ENCODE results near the gene XCL1.
"Not testable (repeated sequence)": the region's sequence is repeated elsewhere in the genome, so short reads cannot be mapped to it uniquely, and the experiment has no call there.

Gene XCL1

DNA sequence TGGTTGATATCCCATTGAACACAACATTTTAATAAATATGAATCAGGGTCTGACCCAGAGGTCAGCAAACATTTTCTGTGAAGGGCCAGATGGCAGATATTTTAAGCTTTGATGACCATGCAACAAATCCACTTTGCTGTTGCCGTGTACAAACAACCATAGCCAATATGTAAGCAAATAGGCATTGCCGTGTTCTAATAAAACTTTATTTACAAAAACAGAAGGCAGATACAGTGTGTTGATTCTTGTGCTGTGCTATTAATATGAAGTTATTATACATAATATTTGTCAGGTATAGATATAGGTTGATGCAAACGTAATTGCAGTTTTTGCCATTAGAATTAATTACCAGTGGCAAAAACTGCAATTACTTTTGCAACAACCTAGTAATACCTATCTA is 8.8 kb upstream of the XCL1 start:
- no peak for DNase-seq (ENCODE audit: low spot score)

DNA sequence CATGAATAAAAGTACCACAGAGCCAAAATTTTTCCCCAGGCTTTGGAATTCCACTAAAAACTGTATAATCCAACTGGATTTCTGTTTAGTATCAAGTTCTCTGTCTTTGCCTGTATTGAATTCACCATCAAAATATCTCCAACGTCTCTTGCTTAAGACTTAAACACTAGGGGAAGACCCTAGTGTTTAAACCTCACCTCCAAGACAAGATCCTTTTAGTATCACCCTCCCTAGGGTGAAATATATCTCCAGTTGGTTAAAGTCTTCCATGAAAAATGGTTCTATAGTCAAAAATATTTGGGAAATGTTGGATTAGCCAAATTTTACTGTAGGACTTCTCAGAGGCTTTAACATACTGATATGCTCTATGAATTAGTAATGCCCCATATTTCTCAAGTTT is 8.1 kb upstream of the XCL1 start:
- no peak for DNase-seq (ENCODE audit: low spot score)

DNA sequence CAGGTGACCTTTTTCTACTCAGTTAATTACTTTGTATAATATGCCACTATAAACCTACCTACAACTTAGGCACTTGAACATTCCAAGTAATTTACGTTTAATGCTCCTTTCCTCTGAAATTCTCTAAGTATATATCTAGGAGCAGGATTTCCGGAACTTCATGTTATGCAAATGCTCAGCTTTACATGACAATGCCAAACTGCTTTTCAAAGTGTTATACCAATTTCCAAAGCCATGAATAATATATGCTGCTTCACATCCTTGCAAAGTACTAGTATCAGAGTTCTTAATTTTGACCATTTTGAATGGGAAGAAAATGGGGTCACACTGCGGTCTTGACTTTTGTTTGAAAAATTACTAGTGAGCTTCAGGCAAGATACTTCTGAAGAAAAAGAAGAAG is 5.8 kb upstream of the XCL1 start:
- DNase-seq (ENCODE audit: low spot score), result no peak

DNA sequence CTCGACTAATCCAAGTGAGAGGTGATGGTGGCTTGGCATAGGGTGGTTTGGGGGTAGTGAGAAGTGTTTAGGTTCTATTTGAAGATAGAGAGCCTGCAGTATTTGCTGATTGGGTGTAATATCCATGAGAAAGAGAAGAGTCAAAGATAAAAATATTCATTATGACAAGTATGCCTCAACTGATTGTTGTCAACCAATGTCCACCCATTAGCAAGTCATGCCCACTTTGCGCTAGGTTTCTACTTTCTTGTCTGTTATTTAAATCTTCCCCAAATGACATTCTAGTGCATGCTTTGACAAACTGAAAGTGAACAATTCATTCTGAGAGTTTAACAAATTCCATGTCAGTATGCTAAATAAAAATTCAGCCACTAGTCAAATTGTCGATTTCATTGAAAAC is 3.8 kb upstream of the XCL1 start:
- no peak for DNase-seq (ENCODE audit: low spot score)

DNA sequence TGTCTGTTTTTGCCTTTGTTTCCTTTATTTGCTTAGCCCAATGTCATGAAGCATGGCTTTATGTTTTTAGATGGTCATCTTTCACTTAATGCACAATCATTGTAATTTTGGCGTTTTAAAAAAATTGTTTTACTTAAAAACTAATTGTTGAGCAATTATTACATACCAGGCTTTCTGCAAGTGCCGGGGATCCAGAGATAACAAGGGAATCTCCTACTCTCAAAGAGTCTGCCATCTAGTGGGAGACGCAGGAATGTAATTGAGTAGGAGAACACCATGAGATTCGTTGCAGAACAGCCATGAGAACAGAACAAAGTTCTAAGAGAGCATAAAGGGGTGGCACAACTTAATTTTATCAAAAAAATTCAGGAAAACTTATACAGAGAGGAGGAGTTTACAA is 2.2 kb upstream of the XCL1 start:
- peak; percentile 49 for DNase-seq (ENCODE audit: low spot score)

DNA sequence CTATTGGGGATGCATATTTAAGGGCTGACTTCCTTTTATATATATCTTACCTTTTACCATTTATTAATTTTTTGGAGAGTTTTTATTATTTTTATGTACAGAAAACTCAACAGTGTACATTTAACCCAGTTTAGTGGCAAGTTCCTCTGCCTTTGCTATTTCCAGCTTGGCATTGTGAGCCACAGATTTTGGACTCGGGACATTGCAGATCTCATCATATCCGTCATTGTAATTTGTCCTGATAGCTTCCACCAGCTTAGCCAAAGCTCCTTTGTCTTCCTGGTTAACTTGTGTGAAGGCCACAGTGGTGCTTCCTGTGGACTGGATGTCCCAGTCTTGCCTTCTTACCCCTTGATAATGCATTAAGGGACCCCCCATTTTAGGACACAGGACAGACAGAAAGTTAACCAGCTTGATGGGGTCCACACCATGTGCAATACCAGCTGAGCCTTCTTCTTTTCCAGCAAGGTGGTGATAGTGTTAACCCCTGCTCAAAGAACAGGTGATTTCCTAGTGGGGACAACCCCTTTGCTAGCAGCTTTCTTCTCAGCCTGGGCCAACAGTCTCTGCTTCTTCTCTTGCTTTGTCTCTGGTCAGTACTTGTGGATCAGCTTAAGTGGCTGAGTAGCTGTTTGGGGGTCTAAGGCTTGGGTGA is 2.3 kb downstream of the XCL1 start:
- DNase-seq (ENCODE audit: low spot score), result not testable (repeated sequence)

DNA sequence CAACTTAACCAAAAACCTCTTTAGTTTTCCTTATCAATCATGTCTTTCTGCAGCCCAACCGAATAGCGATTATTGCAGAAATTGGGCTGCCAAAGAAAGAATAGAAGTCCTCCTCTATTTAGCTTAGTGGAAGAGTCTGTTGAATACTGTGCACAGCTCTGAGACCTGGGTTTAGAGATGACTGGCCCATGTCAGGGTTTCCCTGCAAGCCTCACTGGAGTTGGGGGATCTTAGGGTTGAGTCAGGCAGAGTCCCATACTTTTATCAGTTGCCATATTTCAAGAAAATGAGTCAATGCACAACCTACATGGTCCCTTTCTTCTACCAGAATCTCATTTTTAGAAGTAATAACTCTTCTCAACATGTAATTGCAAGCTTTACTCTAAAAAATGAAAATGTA is 3.9 kb downstream of the XCL1 start:
- DNase-seq (ENCODE audit: low spot score), result not testable (repeated sequence)

DNA sequence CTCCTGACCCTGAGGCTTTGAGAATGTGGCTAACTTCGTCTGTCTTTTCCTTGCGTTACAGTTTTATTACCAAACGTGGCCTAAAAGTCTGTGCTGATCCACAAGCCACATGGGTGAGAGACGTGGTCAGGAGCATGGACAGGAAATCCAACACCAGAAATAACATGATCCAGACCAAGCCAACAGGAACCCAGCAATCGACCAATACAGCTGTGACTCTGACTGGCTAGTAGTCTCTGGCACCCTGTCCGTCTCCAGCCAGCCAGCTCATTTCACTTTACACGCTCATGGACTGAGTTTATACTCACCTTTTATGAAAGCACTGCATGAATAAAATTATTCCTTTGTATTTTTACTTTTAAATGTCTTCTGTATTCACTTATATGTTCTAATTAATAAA is 4.6 kb downstream of the XCL1 start:
- peak; percentile 28 for DNase-seq (ENCODE audit: low spot score)

DNA sequence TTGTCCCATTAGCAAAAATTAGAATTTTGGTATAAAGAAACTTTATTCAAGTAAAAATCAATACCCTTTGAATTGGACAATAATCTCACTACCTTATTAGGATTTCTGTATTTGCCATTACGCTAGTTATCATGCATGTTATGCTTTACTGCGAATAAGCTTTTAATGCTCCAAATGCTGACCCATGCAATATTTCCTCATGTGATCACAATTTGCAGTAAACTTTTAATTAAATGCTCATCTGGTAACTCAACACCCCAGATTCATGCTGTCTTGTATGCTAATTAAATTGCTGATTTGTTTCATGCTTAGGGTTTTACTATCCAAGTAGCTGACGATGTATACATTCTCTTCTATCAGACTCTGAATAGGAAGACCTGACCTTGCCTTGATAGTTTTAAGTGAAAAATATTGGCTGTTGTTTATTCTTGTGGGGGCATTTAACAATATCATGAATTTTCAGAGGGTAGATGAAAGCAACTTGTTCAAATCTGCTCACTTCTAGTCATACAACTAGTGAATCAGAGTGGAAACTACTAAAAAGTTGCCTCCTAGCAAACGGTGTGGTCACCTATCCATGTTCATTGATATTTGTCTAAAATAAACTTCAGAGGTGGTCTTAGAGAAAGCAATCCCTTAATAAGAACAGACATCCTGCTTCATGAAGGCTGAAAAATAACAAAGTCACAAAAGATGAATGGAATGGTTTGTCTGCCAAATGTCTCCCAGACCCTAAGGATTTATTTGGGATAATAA is 5.6 kb downstream of the XCL1 start:
- no peak for DNase-seq (ENCODE audit: low spot score)

DNA sequence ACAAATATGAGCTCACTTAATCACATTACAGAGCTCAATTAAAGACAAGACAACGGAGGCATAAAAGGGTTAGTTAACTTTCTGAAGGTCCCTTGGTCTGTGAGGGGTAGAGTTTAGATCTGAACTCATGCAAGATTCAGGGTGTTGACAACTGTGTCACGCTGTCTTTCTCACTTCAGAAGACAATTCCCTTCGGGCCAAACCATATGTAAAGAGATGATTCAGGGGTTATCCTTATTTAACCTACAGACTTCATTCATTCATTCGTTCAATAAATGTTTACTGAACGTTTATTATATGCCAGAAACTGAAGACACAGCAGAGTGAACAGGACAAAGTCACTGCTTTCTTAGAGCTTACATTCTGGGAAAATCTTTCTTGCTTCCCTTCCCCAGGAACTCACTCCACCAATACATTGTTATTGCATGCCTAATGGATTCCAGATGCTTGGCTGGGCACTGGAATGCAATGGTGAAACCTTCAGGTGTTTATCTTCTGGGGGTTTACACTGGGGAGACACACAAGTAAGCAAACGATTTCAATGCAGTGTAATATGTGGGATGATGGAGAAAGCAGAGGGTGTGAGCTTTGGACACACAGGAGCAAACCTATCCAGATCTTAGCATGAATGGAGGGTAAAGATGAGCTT is 6.4 kb downstream of the XCL1 start:
- DNase-seq (ENCODE audit: low spot score), result no peak

DNA sequence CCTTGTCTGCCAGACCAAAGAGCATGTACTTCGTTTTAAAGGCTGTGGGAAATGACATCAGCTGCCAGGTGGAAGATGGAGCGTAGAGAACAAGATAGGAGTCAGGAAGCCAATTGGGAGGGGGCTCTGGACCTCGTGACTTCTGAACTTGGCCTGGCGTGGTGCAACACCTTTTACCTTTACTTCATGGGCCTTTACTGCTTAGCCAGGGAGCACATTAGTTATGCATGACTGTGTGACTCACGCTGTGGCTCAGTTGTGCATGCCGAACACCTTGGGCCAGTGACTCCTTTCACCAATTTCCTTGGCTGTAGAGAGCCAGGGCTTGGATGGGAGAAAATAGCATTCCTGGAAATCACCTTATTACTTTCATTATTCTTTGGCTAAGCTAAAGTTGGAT is 7.2 kb downstream of the XCL1 start:
- DNase-seq (ENCODE audit: low spot score), result no peak

DNA sequence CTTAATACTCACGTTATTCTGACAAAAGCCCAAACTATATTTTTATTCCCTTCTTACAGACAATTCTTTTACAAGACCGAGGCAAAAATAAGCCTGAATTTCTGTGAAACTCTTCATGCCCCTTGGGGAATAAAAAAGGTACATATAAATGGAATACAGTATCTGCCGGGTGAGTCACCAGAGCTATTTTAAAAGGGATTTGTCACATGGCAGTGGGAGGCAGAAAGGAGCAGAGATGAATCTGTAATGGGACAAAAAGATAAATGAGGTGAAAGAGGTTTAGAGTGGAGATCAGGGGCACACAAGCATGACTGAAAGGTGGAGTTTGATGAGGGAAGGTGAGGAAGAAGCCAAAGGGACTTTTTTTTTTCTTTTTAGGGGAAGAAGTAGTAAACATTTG is 8.8 kb downstream of the XCL1 start:
- no peak for DNase-seq (ENCODE audit: low spot score)

DNA sequence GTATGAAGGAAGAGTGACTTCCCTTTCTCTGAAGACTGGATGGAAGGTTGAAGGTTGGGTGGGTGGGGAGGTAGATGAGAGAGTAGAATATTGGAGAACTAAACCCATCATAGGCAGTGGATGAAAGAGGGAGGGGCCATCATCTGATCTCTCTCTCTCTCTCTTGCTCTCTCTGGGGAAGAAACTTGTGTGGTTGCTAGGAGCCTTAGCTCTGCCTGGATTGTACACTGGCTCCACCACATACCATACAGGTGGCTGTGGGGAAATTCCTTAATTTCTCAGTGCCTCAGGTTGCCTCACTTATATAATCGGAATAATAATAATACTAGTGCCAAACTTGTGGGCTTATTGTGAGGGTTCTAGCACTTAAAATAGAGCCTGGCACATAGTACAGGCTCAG is 9.5 kb downstream of the XCL1 start:
- DNase-seq (ENCODE audit: low spot score), result no peak

DNA sequence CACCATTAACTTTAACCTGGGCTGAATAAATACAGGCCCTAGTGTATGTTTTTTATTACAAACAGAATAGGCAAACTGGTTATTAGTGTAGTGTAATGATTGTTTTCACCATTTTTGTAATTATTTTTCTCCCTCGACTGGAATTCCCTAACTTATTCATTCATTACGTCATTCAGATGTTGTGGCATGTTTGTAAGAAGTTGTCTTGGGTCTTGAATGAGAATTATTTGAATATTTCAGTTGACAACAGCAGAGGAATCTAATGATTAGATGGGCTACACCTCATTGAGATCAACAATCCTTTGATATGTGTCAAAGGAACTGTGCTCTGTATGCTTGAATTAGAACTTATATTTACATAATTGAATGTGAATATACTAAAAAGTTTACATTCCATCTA is 12.8 kb downstream of the XCL1 start:
- DNase-seq (ENCODE audit: low spot score), result no peak

DNA sequence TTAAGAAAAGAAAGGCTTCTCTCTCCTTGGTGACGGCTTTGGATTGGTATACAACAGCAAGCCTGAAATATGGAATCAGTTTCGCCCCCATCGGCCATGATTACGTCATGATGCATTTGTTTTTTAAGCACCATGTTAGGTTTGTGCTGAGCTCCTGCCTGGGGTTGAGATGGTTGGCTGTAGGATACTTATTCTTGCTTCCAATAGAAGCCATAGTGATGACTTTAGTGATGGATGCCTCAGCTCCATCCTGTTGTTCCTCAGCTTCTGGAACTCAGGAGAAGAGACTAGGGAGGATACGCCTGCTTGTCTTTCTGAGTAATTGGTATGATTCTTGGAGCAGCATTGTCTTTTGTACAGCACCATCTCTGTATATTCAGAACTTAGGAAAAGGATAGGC is 14.7 kb downstream of the XCL1 start:
- DNase-seq (ENCODE audit: low spot score), result no peak

DNA sequence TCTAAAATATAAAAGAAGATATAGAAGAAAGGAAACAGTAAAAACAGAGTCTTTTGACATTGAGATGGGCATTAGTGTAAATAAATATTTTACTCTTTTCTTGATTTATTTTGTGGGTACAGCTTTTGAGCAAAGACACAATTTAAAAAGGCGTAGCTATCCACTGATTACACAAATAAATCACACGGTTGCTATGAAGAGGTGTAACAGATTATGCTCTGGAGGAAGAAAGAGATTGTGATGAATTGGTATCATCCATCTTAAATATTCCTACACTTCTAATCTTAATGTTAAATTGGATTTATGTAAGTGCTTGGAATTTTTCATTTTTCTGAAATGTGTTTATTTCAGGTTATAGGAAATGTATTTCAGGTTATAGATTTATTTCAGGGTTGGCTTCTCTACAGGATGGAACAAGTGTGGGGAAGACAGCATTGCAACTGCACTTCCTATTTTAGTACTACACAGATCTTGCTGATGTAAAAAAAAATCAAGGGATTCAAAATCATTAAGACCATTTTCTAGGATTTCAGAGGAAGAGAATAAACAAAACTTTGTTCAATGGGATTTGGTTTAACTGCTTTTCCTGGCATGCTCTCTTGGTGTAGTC is 15.3 kb downstream of the XCL1 start:
- DNase-seq (ENCODE audit: low spot score), result no peak

DNA sequence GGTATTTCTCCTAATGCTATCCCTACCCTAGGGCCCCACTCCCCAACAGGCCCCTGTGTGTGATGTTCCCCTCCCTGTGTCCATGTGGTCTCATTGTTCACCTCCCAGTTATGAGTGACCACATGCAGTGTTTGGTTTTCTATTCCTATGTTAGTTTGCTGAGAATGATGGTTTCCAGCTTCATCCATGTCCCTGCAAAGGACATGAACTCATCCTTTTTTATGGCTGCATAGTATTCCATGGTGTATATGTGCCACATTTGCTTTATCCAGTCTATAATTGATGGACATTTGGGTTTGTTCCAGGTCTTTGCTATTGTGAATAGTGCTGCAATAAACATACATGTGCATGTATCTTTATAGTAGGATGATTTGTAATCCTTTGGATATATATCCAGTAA is 19.0 kb downstream of the XCL1 start:
- not testable (repeated sequence) for DNase-seq (ENCODE audit: low spot score)

DNA sequence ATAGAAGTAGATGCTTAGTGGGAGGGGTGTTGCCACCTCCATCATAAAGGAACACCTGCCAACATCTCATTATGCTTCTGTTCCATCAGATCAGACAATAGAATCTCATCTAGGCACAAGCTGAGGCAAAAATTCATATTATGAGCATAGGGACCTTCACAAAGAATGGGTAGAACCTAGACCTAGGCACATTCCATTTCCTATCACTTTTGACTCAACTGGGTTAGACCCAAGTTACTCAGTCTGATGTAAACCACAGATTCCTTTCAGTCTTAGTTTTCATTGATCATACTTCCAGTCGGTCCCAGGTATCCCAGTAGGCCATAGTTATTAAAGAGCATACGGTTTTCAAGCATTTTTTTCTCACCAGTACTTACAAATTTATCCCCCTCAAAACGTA is 21.7 kb downstream of the XCL1 start:
- no peak for DNase-seq (ENCODE audit: low spot score)

DNA sequence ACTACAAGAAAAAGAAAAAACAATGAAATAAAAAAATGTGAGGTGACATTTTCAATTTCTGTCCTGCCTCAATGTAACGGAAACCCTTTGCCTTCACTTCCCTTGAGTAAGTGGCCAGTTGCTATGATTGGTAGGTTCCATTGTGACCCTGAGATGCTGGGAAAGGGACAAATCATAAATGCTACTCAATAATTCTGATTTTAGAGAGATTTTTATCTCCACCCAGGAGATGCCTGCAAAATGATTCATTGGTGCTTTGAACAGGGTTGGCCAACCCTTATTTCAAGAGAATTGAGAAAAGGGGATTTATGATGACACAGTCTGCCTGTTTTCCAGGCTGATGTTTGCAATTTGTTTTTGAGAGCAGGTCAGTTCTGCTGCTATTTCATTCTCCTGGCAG is 22.5 kb downstream of the XCL1 start:
- no peak for DNase-seq (ENCODE audit: low spot score)

DNA sequence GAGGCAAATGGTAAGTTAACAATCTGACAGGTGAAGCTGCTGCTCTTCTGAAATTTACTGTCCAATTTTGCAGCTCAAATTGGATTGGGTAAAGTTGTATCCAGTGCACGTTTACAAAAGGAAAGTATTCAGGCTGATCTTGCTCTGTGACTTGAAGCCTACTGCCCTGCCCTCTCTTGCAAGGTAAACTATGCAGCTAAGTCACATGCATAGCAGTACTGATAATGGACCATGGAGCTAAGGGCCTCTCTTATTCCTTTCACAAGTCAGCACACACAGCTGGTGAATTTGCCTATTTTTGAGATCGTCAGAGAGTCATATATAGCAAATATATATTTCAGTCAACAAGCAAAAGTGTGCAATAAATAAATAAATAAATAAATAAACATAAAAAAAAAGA is 23.2 kb downstream of the XCL1 start:
- no peak for DNase-seq (ENCODE audit: low spot score)

DNA sequence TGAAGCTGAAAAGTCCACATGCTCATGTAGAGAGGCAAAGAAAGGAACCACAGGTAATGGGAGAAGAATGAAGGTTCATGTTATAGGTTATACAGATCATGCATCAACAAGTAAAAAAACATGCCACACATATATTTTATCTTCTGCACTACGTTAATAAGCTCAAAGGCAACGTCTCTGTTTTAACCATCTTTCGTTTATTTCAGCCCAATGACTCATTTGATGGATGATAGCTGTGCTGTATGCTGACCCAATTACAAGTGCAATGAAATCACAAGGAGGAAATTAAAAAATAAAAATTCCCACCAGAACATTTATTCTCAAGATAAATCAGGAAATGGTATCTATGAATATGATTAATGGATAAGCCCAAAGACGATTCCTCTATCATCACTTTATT is 24.6 kb downstream of the XCL1 start:
- DNase-seq (ENCODE audit: low spot score), result no peak

DNA sequence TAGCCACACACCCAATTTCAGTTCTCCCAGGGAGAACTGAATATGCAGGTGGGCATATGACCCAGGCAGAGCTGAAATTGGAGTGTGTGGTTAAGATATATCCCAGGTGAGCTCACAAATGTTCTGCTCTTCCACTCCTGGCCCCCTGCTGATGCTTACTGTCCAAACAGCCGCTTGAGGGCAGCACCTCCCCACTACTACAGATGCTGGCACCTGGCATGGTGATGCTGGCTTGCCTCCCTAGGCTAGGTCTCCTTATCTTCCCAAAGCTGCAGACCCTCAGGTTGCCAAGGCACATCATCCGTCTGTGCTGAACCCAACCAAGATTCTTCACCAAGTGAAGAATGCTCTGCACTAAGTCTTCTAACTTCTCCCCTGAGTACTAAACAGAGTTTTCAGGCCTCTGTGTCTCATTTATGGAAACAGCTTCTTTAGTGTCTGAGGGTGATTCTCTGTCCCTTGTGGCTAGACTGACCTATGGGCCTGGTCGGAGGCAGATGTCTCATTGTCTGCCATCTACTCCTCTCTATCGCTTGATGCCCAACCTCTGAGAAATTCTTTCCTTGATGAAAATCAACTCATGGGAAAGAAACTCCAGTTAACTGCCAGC is 27.2 kb downstream of the XCL1 start:
- peak; percentile 82 for DNase-seq (ENCODE audit: low spot score)

DNA sequence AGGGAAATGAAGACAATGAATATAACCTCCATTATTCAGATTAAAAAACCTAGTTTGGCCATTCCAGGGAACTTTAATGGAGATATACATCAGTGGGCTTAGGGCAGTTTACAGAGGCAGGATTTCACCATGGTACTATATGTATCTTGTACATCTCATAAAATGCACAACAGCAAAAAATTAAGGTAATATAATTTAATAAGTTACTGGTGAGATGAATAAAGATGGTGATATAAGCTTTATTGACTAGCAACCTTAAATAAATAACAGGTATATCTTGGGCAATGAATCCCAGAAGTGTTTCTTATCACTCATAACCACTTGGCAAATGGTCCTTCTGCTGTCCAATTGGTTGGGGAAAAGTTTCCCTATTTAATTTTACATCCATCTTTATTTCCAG is 29.0 kb downstream of the XCL1 start:
- DNase-seq (ENCODE audit: low spot score), result no peak
